Ishikawa (cell line): ENCODE data around the gene ATP6V0A1.

Experiments used
- CEBPB ChIP-seq: IDR thresholded peaks from 2 replicates; pipeline ENCODE4 v1.6.1; 2012
- CREB1 ChIP-seq: IDR thresholded peaks from 2 replicates; pipeline ENCODE4 v1.6.1; 2012; ENCODE audit warnings: low read depth
- EGR1 ChIP-seq: IDR thresholded peaks from 2 replicates; pipeline ENCODE4 v1.6.1; 2012
- EP300 ChIP-seq: IDR thresholded peaks from 2 replicates; pipeline ENCODE4 v1.6.1; 2012; ENCODE audit warnings: borderline replicate concordance
- FOXM1 ChIP-seq: IDR thresholded peaks from 2 replicates; pipeline ENCODE4 v1.6.1; 2012; ENCODE audit warnings: low read depth, borderline replicate concordance
- MAX ChIP-seq: IDR thresholded peaks from 2 replicates; pipeline ENCODE4 v1.6.1; 2012
- NFIC ChIP-seq: IDR thresholded peaks from 2 replicates; pipeline ENCODE4 v1.6.1; 2012
- RAD21 ChIP-seq: IDR thresholded peaks from 2 replicates; pipeline ENCODE4 v1.6.1; 2012; ENCODE audit warnings: low read depth
- REST ChIP-seq: IDR thresholded peaks from 2 replicates; pipeline ENCODE4 v1.6.1; 2012; ENCODE audit warnings: low read depth, mild to moderate bottlenecking
- TAF1 ChIP-seq: IDR thresholded peaks from 2 replicates; pipeline ENCODE4 v1.6.1; 2012; ENCODE audit warnings: low read depth, mild to moderate bottlenecking
- TCF12 ChIP-seq: IDR thresholded peaks from 2 replicates; pipeline ENCODE4 v1.6.1; 2012; ENCODE audit warnings: low read depth
- TEAD4 ChIP-seq: IDR thresholded peaks from 2 replicates; pipeline ENCODE4 v1.6.1; 2012
- USF1 ChIP-seq: IDR thresholded peaks from 2 replicates; pipeline ENCODE4 v1.6.1; 2012
- YY1 ChIP-seq: IDR thresholded peaks from 2 replicates; pipeline ENCODE4 v1.6.1; 2012; ENCODE audit warnings: low read depth
- ZBTB7A ChIP-seq: IDR thresholded peaks from 2 replicates; pipeline ENCODE4 v1.6.1; 2012; ENCODE audit warnings: low read depth

Gene ATP6V0A1

GRCh38 chr17:42488032-42488431, 29.4 kb downstream of the ATP6V0A1 start:
- TF ChIP-seq ZBTB7A (no peak), CEBPB (no peak), NFIC (no peak), EGR1 (no peak), MAX (no peak), TEAD4 (no peak), TCF12 (no peak), REST (no peak), USF1 (no peak)

- TF ChIP-seq ZBTB7A: no peak
- TF ChIP-seq YY1: no peak
- TF ChIP-seq EGR1: no peak
- TF ChIP-seq CEBPB: no peak
- TF ChIP-seq USF1: no peak
- no peak for TF ChIP-seq RAD21
- no peak for TF ChIP-seq REST
- no peak for TF ChIP-seq TEAD4
- no peak for TF ChIP-seq TCF12
- no peak for TF ChIP-seq EP300
- no peak for TF ChIP-seq CREB1
- TF ChIP-seq MAX: no peak
- no peak for TF ChIP-seq TAF1
- TF ChIP-seq NFIC: no peak
- TF ChIP-seq FOXM1: no peak
These were observed 34.6 kb downstream of the ATP6V0A1 start for GRCh38 chr17:42493319-42493718.

- TF ChIP-seq NFIC (no peak), REST (no peak), MAX (no peak), FOXM1 (no peak), RAD21 (no peak), CREB1 (no peak), EGR1 (no peak), USF1 (no peak), YY1 (no peak), TEAD4 (no peak), ZBTB7A (no peak), TAF1 (no peak), EP300 (no peak)
These were observed 36.0 kb downstream of the ATP6V0A1 start for GRCh38 chr17:42494673-42495072.

GRCh38 chr17:42498828-42499227, 40.1 kb downstream of the ATP6V0A1 start:
- no peak for TF ChIP-seq MAX
- no peak for TF ChIP-seq EGR1
- TF ChIP-seq NFIC: no peak
- TF ChIP-seq CEBPB: no peak
- TF ChIP-seq TAF1: no peak
- TF ChIP-seq FOXM1: no peak
- TF ChIP-seq TCF12: no peak
- no peak for TF ChIP-seq ZBTB7A
- no peak for TF ChIP-seq EP300
- TF ChIP-seq RAD21: no peak
- no peak for TF ChIP-seq YY1
- no peak for TF ChIP-seq USF1
- TF ChIP-seq TEAD4: no peak
- no peak for TF ChIP-seq REST
- no peak for TF ChIP-seq CREB1
